ENCODE data around the gene TMEM175. TPM values are rescaled to one million over a fixed set of nuclear protein-coding genes. Genes with fewer than 3 reads are reported as not detected.

Gene TMEM175
- total and polyA plus RNA-seq, 2 donors (not counting 1 experiment from before 2014, with no cell fraction given), result 44.4 to 432 TPM

DNA sequence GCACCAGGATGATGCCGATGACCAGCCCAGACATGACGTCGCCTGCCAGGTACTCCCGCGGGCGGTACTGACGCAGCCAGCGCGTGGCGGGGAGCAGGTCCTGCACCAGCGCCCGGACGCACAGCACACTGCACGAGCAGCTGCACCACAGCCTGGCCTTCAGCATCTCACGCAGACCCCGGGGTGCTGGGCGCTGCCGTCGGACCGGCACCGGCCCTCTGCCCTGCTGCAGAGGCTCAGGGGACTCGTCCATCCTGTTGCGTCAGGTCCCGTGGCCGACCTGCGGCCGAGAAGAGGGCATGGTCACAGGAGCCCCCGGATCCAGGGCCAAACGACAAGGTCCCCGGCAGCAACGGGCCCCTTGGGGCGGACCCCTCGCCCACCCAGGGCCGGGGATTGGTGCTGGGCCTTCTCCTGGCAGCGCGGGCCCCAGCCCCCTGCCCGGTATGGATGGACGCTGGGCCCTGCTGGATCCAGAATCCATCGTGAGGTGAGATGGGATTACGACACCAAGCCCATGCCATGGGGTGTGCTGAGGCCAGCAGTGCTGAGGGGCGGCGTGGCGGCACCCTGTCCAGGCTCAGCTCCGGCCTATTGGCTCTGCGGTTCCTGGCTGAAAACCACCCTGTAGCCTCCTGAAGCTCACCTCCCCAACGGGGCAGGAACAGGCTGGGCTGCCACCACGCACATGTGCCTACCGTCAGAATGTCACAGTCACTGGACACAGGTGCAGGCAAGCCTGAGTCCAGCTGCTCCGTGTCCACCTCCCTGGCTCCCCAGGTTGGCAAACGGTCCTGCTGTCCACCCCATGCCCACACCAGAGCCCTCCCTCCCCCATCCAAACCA is 59.4 kb downstream of the TMEM175 start:
- no peak overlapping the region for H3K27ac ChIP-seq (ENCODE audit: low read length in 2 of 2)
- no peak for ATAC-seq (ENCODE audit: low read depth)
- H3K4me1 ChIP-seq (ENCODE audit: control insufficient read depth in 2 of 2, insufficient read depth in 2 of 2, low read length in 2 of 2), result peaks cover 7 to 9% of the 10 kb centered on the region in 2 donors
- no peak overlapping the region for H3K4me3 ChIP-seq (ENCODE audit: control extremely low read depth in 1 of 5, extremely low read depth in 1 of 5, insufficient read depth in 1 of 5, low read depth in 2 of 5, low read length in 4 of 5)
- no peak overlapping the region for H3K9ac ChIP-seq (ENCODE audit: low read length)
- Mint-ChIP-seq H3K27me3 (no peaks in the 10 kb centered on the region), H3K4me1 (peaks cover 10% of the 10 kb centered on the region), H3K27ac (no peak overlapping the region), H3K9me3 (ENCODE audit: insufficient read depth) (no peaks in the 10 kb centered on the region), H3K4me3 (no peak overlapping the region)
- CTCF ChIA-PET, result no interaction called here
- H2AFZ ChIP-seq (ENCODE audit: insufficient read depth, low read depth, low read length, poor library complexity, severe bottlenecking), result no peak overlapping the region
- DNase-seq, result no peak
- peaks cover 4% of the 10 kb centered on the region for H3K79me2 ChIP-seq (ENCODE audit: control insufficient read depth, insufficient read depth, low read length)
- H3K36me3 ChIP-seq (replicated peaks in 1 of 2; ENCODE audit: control extremely low read depth in 1 of 2, control insufficient read depth in 1 of 2, extremely low read depth in 1 of 2, insufficient read depth in 2 of 2, low read length in 1 of 2), result no peaks in the 10 kb centered on the region
- POLR2A ChIA-PET, result no interaction called here
- intact Hi-C loops (cut with micrococcal nuclease), result no loop called here
- 97% methylated on average over 50 of the region's 50 CpGs for WGBS (ENCODE audit: insufficient coverage)
- no peak overlapping the region for H3K4me2 ChIP-seq (replicated peaks; ENCODE audit: low read depth, low read length, poor library complexity, severe bottlenecking)
- TF ChIP-seq EZH2 (IDR thresholded peaks at IDR 0.05; ENCODE audit: borderline replicate concordance, insufficient read depth, low read depth, low read length, poor library complexity, severe bottlenecking), result no peak
- TF ChIP-seq, protein P1, sequence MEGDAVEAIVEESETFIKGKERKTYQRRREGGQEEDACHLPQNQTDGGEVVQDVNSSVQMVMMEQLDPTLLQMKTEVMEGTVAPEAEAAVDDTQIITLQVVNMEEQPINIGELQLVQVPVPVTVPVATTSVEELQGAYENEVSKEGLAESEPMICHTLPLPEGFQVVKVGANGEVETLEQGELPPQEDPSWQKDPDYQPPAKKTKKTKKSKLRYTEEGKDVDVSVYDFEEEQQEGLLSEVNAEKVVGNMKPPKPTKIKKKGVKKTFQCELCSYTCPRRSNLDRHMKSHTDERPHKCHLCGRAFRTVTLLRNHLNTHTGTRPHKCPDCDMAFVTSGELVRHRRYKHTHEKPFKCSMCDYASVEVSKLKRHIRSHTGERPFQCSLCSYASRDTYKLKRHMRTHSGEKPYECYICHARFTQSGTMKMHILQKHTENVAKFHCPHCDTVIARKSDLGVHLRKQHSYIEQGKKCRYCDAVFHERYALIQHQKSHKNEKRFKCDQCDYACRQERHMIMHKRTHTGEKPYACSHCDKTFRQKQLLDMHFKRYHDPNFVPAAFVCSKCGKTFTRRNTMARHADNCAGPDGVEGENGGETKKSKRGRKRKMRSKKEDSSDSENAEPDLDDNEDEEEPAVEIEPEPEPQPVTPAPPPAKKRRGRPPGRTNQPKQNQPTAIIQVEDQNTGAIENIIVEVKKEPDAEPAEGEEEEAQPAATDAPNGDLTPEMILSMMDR (IDR thresholded peaks at IDR 0.05), result no peak
- H3K9me3 ChIP-seq (ENCODE audit: control extremely low read depth in 1 of 3, control insufficient read depth in 2 of 3, insufficient read depth in 1 of 3, low read length in 2 of 3), result no peaks in the 10 kb centered on the region
- H4K20me1 ChIP-seq (ENCODE audit: control insufficient read depth, insufficient read depth, low read length, poor library complexity, severe bottlenecking), result peaks cover 14% of the 10 kb centered on the region
- H3K27me3 ChIP-seq (replicated peaks in 1 of 4; ENCODE audit: control extremely low read depth in 1 of 4, control insufficient read depth in 3 of 4, insufficient read depth in 4 of 4, low read length in 3 of 4), result peaks cover 0 to 7% (median 2%) of the 10 kb centered on the region in 4 experiments
